ENCODE measurements around the gene RPN2.

Gene RPN2

GRCh38 chr20:37185686-37186085, 6.6 kb downstream of the RPN2 start:
- no peak for DNase-seq (ENCODE audit: low read depth, low spot score)

GRCh38 chr20:37188787-37189186, 9.7 kb downstream of the RPN2 start:
- DNase-seq (ENCODE audit: low read depth, low spot score), result no peak

GRCh38 chr20:37189416-37190016, 10.4 kb downstream of the RPN2 start:
- no peak for DNase-seq (ENCODE audit: low read depth, low spot score)

DNA sequence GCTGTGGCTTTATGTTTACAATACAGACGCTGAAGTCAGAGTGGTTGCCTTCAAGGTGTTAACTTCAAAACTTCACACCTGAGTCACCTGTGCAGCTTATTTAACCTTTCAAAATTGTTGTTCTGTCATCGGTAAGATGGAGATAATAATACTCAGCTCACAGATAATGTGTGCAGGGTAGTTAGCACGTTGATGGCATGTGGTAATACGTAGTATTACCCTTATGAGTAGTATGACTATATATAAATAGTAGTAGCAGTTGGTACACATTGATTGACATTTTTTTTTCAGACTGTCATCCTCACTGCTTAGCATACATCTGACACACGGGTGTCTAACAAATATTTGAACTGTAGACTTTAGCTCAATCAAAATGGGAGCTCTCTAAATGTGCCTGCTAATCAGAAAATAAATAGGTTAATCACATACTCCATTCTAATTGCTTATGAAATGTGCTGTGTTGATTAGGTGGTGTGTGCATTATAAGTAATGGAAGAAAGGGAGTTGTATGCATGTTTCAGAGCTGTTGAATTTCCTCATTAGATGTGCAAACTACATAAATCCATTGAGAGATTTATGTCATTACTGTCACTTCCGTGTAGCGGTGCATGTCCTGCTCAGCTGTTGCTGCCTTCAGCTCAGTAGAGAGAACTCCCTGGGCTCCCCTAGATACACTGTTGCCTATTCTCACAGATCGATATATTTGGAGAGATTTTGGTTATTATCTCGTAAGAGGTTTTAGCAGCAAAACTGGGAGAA, 11.4 kb downstream of the RPN2 start:
- DNase-seq (ENCODE audit: low read depth, low spot score), result no peak

- DNase-seq (ENCODE audit: low read depth, low spot score), result peak; percentile 52
Observed at GRCh38 chr20:37192137-37192854, 13.2 kb downstream of the RPN2 start.

DNA sequence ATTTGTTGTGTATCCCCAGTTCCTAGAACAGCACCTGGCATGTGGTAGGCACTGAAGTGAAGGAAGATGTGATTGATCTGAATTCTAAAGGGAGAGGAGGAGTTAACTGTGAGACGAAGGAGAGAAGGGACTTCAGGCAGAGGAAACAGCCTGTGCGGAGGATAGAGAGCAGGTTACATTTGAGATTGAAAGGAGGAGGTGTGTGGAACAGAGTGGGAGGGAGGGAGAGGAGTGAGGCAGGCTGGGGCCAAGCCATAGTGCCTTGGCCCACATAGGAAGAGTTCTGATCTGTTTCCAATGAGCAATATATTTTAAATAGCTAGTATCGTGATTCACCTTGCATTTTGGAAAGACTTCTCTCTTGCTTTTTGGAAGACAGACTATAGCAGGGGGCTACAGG, 14.1 kb downstream of the RPN2 start:
- no peak for DNase-seq (ENCODE audit: low read depth, low spot score)

DNA sequence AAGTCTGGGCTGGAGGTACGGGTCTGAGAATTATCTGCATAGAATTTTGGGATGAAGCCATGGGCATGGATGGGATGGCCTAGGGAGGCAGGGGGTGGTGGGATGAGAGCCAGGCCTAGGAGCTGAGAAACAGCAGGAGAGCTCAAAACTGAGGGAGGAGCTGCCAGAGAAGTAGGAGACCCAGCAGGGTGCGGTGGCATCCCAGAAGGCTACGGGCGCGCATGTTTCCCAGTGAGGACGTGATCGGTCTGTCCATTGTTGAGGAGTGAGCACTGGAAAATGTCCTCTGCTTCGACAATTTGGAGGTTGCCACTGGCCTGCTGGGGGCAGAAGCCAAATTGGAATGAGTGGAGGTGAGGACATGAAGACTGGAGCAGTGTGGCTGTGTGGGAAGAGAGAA, 14.7 kb downstream of the RPN2 start:
- DNase-seq (ENCODE audit: low read depth, low spot score), result no peak

GRCh38 chr20:37194621-37195417, 15.7 kb downstream of the RPN2 start:
- no peak for DNase-seq (ENCODE audit: low read depth, low spot score)

GRCh38 chr20:37198932-37199660, 20.0 kb downstream of the RPN2 start:
- no peak for DNase-seq (ENCODE audit: low read depth, low spot score)

DNA sequence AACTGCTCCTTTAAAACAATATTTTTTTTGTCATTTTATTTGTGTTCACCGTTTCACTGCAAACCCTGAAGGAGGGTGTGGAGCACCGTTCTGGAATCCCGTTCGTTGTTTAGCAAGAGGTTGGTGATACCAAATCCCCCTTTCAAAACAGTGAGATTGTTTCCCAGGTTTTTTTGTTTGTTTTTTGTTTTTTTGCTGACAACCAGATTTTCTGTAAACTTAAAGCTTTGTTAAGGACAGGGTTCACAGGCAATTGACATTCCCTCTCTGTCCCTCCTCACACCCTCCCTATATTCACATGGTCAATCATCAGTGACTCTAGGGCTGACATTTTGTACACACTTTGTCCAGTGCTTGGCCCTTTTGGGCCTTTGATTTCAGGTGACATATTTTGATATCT, 21.2 kb downstream of the RPN2 start:
- DNase-seq (ENCODE audit: low read depth, low spot score), result no peak

DNA sequence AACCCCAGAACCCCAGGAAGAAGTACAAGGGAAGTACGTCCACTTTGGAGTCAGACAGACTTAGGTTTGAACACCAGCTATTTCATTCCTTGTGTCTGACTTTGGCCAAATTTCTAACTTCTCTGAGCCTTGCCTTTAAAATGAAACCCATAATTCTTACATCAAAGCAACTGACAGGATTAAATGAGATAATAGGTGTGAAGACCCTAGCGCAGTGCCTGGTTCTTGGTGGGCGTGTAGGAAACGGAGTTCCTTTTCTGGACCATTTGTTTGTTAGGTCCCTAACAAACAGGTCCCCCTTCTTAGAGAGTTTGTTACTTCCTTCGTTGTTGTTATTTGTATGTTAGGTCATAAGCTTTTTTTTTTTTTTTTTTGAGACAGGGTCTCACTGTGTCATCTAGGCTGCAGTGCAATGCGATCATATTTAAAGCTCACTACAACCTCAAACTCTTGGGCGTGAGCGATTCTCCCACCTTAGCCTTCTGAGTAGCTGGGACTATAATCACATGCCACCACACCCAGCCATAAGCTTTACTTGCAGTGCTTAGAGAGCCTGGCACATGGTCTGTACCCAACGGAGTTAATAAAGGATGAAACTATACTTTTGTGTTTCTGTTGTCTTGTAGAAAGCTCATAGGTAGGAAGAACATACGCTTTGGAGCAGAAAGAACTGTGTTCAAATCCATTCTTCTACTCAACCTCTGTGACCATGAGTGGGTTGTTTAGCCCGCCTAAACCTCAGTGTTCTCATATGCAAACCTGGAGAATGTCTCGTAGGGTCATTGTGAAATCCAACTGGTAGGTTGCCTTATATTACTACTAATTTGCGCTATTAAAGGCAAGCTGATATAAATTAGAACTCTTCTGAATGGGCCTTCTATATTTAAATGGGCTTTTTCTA, 22.0 kb downstream of the RPN2 start:
- no peak for DNase-seq (ENCODE audit: low read depth, low spot score)

DNA sequence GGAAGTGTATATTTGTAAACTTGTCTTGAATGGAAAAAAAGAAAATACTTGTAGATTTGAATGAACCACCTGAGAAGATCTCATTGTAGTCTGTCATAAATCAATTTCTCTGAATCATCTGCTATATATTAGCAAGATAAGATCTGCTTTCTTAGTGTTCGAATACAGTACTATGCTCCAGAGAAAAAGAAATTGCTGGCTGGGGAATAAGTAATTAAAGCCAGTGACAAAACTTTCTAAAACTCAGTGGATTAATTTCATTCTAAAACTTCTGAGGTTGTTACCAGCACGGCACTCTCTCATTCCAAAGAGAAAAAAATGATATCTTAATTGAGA, 22.7 kb downstream of the RPN2 start:
- DNase-seq (ENCODE audit: low read depth, low spot score), result no peak

DNA sequence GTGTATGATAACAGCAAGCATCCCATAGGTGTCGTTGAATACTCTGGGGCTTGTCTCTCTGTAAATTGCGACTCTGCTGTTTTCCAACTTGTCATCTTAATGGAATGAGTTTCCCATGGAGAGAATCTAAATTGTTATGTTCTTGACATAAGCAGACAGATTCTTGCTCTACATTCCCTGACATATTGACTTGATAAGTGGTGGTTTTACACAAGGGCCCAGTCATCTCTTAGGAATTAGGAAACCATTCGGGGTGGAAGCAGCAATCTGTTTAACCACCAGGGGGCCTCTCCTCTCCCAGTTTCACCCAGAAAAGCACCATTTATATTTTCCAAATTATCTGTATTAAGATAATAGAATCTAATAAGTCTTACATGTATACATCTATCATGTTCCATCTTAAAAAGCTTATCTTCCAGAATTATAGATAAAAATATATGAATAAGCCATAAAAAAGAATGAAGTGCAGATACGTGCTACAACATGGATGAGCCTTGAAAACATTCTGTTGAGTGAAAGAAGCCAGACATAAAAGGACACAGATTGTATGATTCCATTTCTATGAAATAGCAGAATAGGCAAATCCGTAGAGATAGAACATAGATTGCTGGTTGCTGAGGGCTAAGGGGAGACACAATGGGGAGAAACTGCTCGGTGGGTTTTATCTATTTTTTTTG, 23.3 kb downstream of the RPN2 start:
- peak; percentile 42 for DNase-seq (ENCODE audit: low read depth, low spot score)

GRCh38 chr20:37204056-37204455, 24.9 kb downstream of the RPN2 start:
- DNase-seq (ENCODE audit: low read depth, low spot score), result no peak

DNA sequence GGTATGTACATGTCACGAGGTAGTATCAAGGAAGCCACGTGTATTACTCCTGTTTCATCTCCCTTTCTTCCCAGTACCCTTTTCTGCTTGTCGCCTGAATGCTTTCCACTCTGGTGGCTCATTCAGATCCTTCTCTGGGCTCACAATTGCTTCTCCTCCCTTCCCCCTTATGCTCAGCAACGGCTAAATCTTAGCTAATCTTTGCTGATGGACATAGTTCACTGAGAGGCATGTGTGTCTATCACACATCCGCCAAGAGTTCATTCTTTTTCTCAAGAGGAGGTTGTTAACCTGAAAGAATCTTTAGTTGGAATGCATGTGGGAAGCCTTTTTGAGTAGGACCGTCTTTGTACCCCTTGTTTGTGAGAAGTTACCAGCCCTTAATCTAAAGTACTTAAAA, 26.0 kb downstream of the RPN2 start:
- DNase-seq (ENCODE audit: low read depth, low spot score), result no peak

DNA sequence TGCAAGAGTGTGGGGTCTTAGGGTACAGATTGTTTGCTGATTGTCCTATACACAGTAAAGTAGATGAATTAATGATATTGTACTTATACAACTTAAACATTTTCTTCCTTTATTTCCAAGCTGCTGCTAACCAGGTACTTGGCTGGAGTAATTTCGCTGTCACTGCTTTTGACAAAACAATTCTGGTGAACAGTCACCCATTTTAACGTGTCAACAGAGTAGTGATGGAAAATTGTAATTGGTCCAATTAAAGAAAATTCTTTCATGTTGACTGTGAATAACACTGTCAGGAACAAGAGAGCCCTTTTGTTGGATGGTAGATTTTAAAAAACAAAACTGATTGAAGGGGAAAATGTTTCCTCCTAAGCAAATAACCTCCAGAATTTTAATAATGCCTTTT, 26.7 kb downstream of the RPN2 start:
- DNase-seq (ENCODE audit: low read depth, low spot score), result no peak

GRCh38 chr20:37207171-37207570, 28.0 kb downstream of the RPN2 start:
- DNase-seq (ENCODE audit: low read depth, low spot score), result no peak

DNA sequence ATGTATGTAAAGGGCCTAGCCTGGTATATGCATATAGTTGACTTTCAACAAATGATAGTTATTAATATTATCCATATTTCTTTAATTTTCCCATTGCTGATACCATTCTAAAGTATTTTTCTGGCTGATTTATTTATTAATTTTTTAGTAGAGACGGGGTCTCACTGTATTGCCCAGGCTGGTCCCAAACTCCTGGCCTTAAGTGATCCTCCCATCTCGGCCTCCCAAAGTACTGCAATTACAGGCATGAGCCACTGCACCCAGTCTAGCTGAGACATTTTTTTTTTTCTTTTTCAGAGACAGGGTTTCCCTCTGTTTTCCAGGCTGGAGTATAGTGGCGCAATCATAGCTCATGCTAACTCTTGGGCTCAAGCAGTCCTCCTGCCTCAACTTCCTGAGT, 30.1 kb downstream of the RPN2 start:
- no peak for DNase-seq (ENCODE audit: low read depth, low spot score)

DNA sequence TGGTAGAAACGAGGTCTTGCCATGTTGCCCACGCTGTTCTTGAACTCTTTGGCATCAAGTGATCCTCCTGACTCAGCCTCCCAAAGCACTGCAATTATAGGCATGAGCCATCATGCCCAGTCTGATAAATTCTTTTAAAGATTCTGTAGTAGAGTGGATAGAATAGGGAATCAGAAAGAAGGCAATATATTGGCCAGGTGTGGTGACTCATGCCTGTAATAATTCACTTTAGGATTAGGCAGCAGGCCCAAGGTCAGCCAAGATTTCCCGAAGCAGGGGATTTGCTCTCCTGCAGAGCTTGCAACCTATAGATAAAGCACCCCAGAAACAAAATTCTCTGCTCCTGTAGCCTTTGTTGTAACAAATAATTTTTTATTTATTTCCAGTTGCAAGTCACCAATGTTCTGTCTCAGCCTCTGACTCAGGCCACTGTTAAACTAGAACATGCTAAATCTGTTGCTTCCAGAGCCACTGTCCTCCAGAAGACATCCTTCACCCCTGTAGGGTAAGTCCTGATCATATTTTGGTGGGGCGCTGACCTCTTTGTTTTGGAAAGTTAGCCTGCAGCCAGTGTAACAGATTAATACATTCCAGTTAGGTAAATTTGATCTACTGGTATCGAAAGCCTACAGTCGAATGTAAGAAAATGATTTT, 30.7 kb downstream of the RPN2 start:
- DNase-seq (ENCODE audit: low read depth, low spot score), result no peak
